GM23248 (cell line): ENCODE results near the gene SLC22A12. TPM values are rescaled to one million over a fixed set of nuclear protein-coding genes. Genes with fewer than 3 reads are reported as not detected.

ENCODE experiments used
- DNase-seq: peaks from one replicate; pipeline ENCODE4 v3.0.0-alpha.2; 2015
- H2AFZ ChIP-seq: fragments of 200-600 bp; sonication (generic); 2 replicates; pipeline ENCODE4 v1.6.1; 2016; ENCODE audit warnings: antibody characterized with exemption
- H3F3A ChIP-seq: fragments of 200-600 bp; sonication (generic); 2 replicates; pipeline ENCODE4 v1.6.1; 2016; ENCODE audit warnings: mild to moderate bottlenecking, antibody characterized with exemption, mixed run types; ENCODE audit not compliant: insufficient read depth
- H3K27ac ChIP-seq: fragments of 200-600 bp; sonication (generic); 2 replicates; pipeline ENCODE4 v1.5.1; 2016; ENCODE audit warnings: mild to moderate bottlenecking
- H3K27me3 ChIP-seq: fragments of 200-600 bp; sonication (generic); replicated peaks from 2 replicates; pipeline ENCODE4 v1.6.1; 2016; ENCODE audit warnings: mild to moderate bottlenecking; ENCODE audit not compliant: insufficient read depth
- H3K36me3 ChIP-seq: fragments of 200-600 bp; sonication (generic); 2 replicates; pipeline ENCODE4 v1.6.1; 2016; ENCODE audit warnings: low read depth, mild to moderate bottlenecking
- H3K4me1 ChIP-seq: fragments of 200-600 bp; sonication (generic); 2 replicates; pipeline ENCODE4 v1.6.1; 2016; ENCODE audit warnings: mild to moderate bottlenecking; ENCODE audit not compliant: insufficient read depth
- H3K4me2 ChIP-seq: fragments of 200-600 bp; sonication (generic); one replicate; pipeline ENCODE4 v1.6.1; 2016; ENCODE audit warnings: mild to moderate bottlenecking; ENCODE audit not compliant: unreplicated experiment
- H3K4me3 ChIP-seq: fragments of 200-600 bp; sonication (generic); 2 replicates; pipeline ENCODE4 v1.5.1; 2016; ENCODE audit warnings: mild to moderate bottlenecking
- H3K79me2 ChIP-seq: fragments of 200-600 bp; sonication (generic); 2 replicates; pipeline ENCODE4 v1.6.1; 2016; ENCODE audit warnings: mild to moderate bottlenecking; ENCODE audit not compliant: insufficient read depth
- H3K9ac ChIP-seq: fragments of 200-600 bp; sonication (generic); 2 replicates; pipeline ENCODE4 v1.6.1; 2016; ENCODE audit warnings: mild to moderate bottlenecking
- H3K9me2 ChIP-seq: fragments of 200-600 bp; sonication (generic); 2 replicates; pipeline ENCODE4 v1.6.1; 2016; ENCODE audit warnings: mixed run types, mild to moderate bottlenecking, moderate library complexity; ENCODE audit not compliant: insufficient read depth
- H3K9me3 ChIP-seq: fragments of 200-600 bp; sonication (generic); one replicate; pipeline ENCODE4 v1.6.1; 2017; ENCODE audit warnings: low read depth
- H4K20me1 ChIP-seq: fragments of 200-600 bp; sonication (generic); 2 replicates; pipeline ENCODE4 v1.6.0; 2016; ENCODE audit not compliant: insufficient read depth
- EZH2 ChIP-seq: fragments of 200-600 bp; sonication (generic); IDR thresholded peaks from 2 replicates; pipeline ENCODE4 v1.6.1; 2018; ENCODE audit warnings: antibody characterized with exemption, mild to moderate bottlenecking; ENCODE audit not compliant: insufficient read depth, poor library complexity, severe bottlenecking
- EZH2phosphoT487 ChIP-seq: fragments of 200-600 bp; sonication (generic); IDR thresholded peaks from 2 replicates; pipeline ENCODE4 v1.6.1; 2018; ENCODE audit warnings: antibody characterized with exemption, moderate library complexity, mild to moderate bottlenecking, low read depth; ENCODE audit not compliant: insufficient read depth
- whole genome bisulfite sequencing, 2 experiments: methylation state at CpG; one replicate each; pipeline ENCODE4 v1.1.6; 2015 to 2017; ENCODE audit warnings: low lambda C conversion rate in 2 of 2, low coverage in 1 of 2; ENCODE audit errors: missing lambda C conversion rate in 2 of 2; 5-methylcytosine and 5-hydroxymethylcytosine counted together
- in situ Hi-C: fragments of 300-500 bp; cut with MboI; formaldehyde crosslinking; loops from 2 replicates; pipeline ENCODE4 v1.15.0; 2020
- polyA plus RNA-seq: library from polyadenylated mRNA; unstranded; fragments of >200 nt; fragmentation: Nextera tagmentation; extraction: Ambion mirVana; gene quantifications from 2 replicates; pipeline ENCODE4 v1.2.1, GENCODE V29; 2016
- total RNA-seq: library from RNA; depleted of rRNA; stranded (reverse); fragments of >200 nt; shearing (Covaris generic); gene quantifications from 2 replicates; pipeline ENCODE4 v1.2.3, GENCODE V29; 2014

SLC22A12 gene
- total and polyA plus RNA-seq, 2 experiments from 2014 or later: not detected

- Histone ChIP-seq H3K27ac (no peak overlapping the region), H3F3A (no peaks in the 10 kb centered on the region), H3K9me2 (no peaks in the 10 kb centered on the region), H3K79me2 (no peaks in the 10 kb centered on the region), H3K9ac (no peak overlapping the region), H3K9me3 (no peaks in the 10 kb centered on the region), H3K36me3 (no peaks in the 10 kb centered on the region), H3K4me2 (no peak overlapping the region), H3K27me3 (peaks cover 13% of the 10 kb centered on the region; the same call in 1 of the 2 replicates), H2AFZ (no peak overlapping the region), H3K4me3 (no peak overlapping the region), H4K20me1 (no peaks in the 10 kb centered on the region), H3K4me1 (no peaks in the 10 kb centered on the region)
- in situ Hi-C loops: no loop called here
- 59 to 63% methylated on average over 7 to 10 of the region's 10 CpGs for WGBS, 2 experiments
- no peak for DNase-seq
- TF ChIP-seq EZH2: no peak
- TF ChIP-seq EZH2phosphoT487: no peak
Measured at GRCh38 chr11:64605244-64605560, 14.2 kb downstream of the SLC22A12 start.

GRCh38 chr11:64605656-64606585 is 14.9 kb downstream of the SLC22A12 start:
- Histone ChIP-seq H3K4me3 (no peak overlapping the region), H3K9ac (no peak overlapping the region), H4K20me1 (no peaks in the 10 kb centered on the region), H3K4me1 (no peaks in the 10 kb centered on the region), H3K9me3 (no peaks in the 10 kb centered on the region), H3K9me2 (no peaks in the 10 kb centered on the region), H3F3A (no peaks in the 10 kb centered on the region), H2AFZ (no peak overlapping the region), H3K27ac (no peak overlapping the region), H3K36me3 (no peaks in the 10 kb centered on the region), H3K4me2 (no peak overlapping the region), H3K27me3 (peaks cover 13% of the 10 kb centered on the region; the same call in 1 of the 2 replicates), H3K79me2 (no peaks in the 10 kb centered on the region)
- in situ Hi-C loops: no loop called here
- TF ChIP-seq EZH2phosphoT487 (no peak), EZH2 (no peak)
- DNase-seq: no peak
- WGBS, 2 experiments: 67 to 75% methylated on average over 20 to 21 of the region's 21 CpGs

GRCh38 chr11:64606796-64607380 is 15.9 kb downstream of the SLC22A12 start:
- no peaks in the 10 kb centered on the region for H3F3A ChIP-seq
- peaks cover 13% of the 10 kb centered on the region; the same call in 1 of the 2 replicates for H3K27me3 ChIP-seq
- H3K9ac ChIP-seq: no peak overlapping the region
- no peaks in the 10 kb centered on the region for H3K79me2 ChIP-seq
- in situ Hi-C loops: no loop called here
- H3K36me3 ChIP-seq: no peaks in the 10 kb centered on the region
- no peaks in the 10 kb centered on the region for H3K9me2 ChIP-seq
- TF ChIP-seq EZH2 (no peak), EZH2phosphoT487 (no peak)
- H3K4me1 ChIP-seq: no peaks in the 10 kb centered on the region
- H3K27ac ChIP-seq: no peak overlapping the region
- H2AFZ ChIP-seq: no peak overlapping the region
- DNase-seq: no peak
- H3K4me2 ChIP-seq: no peak overlapping the region
- H4K20me1 ChIP-seq: no peaks in the 10 kb centered on the region
- no peak overlapping the region for H3K4me3 ChIP-seq
- H3K9me3 ChIP-seq: no peaks in the 10 kb centered on the region
- 84 to 89% methylated on average over 22 to 23 of the region's 23 CpGs for WGBS, 2 experiments

GRCh38 chr11:64607381-64607985 is 16.5 kb downstream of the SLC22A12 start:
- Histone ChIP-seq H3K9me2 (no peaks in the 10 kb centered on the region), H3K4me3 (peak overlapping the region; percentile 10), H4K20me1 (no peaks in the 10 kb centered on the region), H2AFZ (0 out of 2 replicates have a peak overlapping the region, but pooled peaks have one; percentile 8), H3K4me1 (no peaks in the 10 kb centered on the region), H3F3A (no peaks in the 10 kb centered on the region), H3K4me2 (peak overlapping the region; percentile 52), H3K36me3 (no peaks in the 10 kb centered on the region), H3K27me3 (peaks cover 13% of the 10 kb centered on the region; the same call in 1 of the 2 replicates), H3K79me2 (no peaks in the 10 kb centered on the region), H3K9me3 (no peaks in the 10 kb centered on the region), H3K9ac (no peak overlapping the region), H3K27ac (no peak overlapping the region)
- TF ChIP-seq EZH2: no peak
- no peak for TF ChIP-seq EZH2phosphoT487
- in situ Hi-C loops: no loop called here
- no peak for DNase-seq
- 65 to 90% methylated on average over 13 to 55 of the region's 55 CpGs for WGBS, 2 experiments
